GM12872 (cell line): Measurements from ENCODE around the gene LRRC9.

Experiments used
- TF ChIP-seq, protein P1 (sequence below): IDR thresholded peaks from 3 replicates; pipeline ENCODE4 v1.5.1; 2011; ENCODE audit warnings: low read depth, mild to moderate bottlenecking, low read length, moderate library complexity; ENCODE audit not compliant: insufficient read depth

The LRRC9 gene

DNA sequence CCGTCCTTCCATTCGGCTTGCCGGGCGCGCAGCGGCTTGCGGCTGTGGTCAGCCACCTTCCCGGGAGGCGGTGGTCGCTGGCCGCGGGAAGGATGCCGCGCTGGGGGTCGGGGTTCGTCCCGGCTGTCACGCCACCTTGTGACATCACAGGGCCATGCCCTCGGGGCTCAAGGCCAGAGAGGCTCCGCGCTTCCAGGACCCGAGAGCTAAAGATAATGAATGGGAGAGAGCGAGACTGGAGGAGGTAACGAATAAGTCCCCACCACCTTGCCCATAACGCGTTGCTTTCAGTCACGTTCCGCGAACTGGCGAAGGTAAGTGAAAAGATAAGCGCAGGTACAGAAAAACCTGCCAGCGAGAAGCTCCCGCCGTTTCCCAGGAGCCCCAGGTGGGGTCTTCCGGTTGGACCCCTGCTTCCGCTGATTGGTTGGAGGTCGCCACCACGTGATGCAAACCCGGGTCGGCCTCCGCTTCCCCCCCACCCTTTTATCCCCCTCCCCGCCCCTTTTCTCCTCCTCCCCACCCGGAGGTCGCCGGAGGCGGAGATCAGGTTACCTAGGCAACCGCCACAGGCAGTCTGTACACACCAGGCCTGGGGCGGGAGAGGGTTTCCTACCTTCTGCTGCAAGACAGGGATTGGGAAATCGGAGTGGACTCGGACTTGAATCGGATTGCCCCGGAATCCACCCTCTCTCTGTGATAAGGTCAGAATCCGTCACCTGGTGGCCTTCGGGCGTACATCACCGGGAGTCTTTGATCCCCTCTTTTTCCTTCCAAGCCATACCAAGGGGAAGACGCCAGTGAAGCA, at the start of gene LRRC9:
LRRC9 (plus strand) TSS at position 575 of the 808 bp plus-strand sequence.
- TF ChIP-seq, protein P1, sequence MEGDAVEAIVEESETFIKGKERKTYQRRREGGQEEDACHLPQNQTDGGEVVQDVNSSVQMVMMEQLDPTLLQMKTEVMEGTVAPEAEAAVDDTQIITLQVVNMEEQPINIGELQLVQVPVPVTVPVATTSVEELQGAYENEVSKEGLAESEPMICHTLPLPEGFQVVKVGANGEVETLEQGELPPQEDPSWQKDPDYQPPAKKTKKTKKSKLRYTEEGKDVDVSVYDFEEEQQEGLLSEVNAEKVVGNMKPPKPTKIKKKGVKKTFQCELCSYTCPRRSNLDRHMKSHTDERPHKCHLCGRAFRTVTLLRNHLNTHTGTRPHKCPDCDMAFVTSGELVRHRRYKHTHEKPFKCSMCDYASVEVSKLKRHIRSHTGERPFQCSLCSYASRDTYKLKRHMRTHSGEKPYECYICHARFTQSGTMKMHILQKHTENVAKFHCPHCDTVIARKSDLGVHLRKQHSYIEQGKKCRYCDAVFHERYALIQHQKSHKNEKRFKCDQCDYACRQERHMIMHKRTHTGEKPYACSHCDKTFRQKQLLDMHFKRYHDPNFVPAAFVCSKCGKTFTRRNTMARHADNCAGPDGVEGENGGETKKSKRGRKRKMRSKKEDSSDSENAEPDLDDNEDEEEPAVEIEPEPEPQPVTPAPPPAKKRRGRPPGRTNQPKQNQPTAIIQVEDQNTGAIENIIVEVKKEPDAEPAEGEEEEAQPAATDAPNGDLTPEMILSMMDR, result no peak

DNA sequence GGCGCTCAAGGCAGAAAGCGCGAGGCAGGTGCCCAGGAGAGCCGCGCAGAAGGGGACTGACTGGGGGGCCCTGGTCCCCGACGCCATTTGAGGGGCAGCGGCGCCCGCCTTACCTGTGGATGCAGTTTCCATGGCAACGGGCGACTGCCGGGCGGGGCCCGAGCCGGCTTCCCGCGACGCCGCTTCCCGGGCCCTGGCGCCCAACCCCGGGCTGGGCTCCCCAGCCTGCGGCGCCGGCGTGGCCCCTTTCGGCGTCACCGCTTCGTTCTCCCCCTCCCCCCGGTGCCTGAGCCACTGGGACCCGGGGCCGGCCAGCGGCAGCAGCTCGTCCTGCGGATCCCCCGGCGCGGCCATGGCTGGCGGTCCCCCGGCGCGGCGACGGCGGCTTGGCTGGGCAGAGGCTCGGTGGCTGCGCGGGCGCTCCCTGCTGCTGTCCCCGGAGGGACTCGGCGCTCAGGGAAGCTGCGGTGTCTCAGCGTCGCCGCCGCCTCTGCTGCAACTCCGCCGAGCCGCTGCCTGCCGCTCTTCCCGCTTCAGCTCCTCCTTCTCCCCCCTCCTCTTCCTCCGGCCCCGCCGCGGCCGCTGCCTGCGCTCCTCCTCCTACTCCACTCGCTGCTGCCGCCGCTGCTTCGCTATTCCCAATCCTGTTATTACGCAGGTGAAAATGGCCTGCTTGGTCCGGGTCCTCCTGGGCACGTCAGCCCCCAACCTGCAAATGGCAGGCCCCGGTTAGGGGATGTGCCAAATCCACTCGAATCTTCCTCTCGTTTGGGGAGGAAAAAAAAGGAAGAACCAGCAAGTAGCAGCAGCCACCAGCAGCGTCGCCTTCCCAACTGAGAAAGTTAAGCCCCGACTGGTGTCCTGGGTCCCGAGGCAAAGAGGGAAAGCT, 49.4 kb upstream of the LRRC9 start, which contains the start of gene RTN1:
RTN1 (minus strand) TSS at position 500 of the 889 bp plus-strand sequence; CDS start at position 354, 146 bp downstream.
- TF ChIP-seq, protein P1, result no peak

DNA sequence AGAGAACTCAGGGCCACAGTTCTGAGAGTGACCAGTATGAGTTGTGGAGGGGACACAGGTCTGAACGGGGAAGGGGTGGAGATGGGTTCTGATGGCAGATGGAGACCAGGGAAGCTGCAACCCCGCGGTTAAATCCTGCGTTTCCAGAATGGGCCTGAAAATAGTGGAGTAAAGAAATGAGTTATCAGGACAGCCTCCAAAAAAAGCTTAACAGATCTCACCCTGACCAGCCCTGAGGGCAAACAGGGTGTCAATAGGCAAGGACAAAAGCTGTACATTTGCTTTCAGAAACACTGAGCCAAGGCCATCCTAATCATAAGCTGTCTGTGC, 48.8 kb upstream of the LRRC9 start:
- TF ChIP-seq, protein P1, result no peak

DNA sequence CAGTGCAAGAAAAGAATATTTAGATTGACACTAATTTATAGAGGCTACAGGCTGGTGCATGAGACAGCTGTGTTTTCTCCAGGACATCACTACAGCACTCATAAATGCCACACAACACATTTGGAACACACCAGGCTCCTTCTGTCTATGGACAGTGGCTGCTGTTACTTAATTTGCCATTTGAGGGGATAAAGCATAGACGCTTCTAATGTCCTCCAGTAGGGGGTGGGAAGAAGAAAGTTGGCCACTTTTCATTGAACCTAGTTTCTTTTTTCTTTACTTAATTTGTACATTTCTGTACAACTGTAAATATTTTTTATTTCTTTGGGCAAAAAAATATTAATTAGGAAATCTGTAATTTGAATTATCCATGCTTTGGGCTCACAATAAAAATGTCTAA, 37.0 kb upstream of the LRRC9 start:
- TF ChIP-seq, protein P1, result peak; percentile 44; the same call in 2 of the 3 replicates

DNA sequence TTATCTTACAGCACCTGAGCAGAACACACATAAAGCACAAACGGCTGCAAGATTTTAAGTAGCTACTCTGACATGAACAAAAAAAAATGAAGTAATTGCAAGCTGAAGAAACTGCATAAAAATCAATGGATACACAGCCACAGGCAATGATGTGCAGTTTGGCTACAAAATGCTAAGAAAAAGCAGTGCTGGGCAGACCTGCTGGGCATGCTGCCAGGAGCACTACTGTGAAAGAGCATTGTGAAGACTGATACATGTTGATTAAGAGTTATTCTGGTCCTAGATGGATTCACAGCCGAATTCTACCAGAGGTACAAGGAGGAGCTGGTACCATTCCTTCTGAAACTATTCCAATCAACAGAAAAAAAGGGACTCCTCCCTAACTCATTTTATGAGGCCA, 29.3 kb upstream of the LRRC9 start:
- TF ChIP-seq, protein P1, result no peak

DNA sequence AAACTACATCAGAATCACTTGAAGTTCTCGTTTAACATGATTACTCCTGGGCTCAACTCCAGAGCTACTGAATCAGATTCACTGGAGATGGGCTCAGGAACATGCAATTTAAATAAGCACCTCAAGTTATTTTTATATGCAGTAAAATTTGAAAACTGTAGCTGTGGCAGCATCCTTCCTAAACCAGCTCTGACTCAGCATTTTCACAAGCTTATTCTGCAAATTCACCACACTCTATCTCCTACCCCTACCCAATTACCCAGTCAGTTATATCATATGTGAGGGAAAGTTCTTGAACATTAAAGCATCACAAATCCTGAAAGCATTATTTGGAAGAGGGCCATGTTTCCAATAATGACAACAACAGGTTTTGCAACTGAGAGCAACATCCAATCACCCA, 24.2 kb upstream of the LRRC9 start:
- TF ChIP-seq, protein P1, result no peak

DNA sequence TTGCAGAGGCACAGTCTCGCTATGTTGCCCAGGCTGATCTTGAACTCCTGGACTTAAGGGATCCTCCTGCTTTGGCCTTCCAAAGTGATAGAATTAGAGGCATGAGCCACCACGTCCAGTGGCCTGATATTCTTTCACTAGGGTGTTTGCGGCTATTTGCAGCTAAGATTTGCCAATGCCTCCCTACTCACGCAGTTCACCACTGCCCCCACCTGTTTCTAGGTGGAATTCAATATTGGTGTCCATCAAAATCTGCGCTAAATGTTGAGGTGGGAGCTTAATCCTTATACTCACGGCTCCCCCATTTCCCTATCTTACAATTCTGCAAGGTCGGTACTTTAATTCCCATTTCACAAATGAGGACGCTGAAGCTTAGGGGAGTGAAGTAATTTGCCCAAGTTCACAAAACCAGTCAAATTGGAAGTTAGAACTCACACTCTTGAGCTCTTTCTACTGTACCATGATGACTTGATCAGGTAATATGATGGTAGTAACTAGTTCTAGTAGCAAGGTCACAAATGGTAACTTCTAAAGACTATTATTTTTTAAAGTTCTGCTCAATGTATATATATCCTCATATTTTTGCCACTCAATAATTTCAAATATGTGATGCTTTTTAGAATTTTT, 22.1 kb upstream of the LRRC9 start:
- TF ChIP-seq, protein P1, result peak; percentile 37; the same call in 1 of the 3 replicates
